Thyroid gland (tissue), 4 donors: ENCODE data around the gene PPM1G.

Experiments
- POLR2A ChIP-seq, 2 donors: fragments of 450-650 bp; IDR thresholded peaks; one replicate each; pipeline ENCODE4 v1.6.1; 2017; ENCODE audit warnings: antibody characterized with exemption in 2 of 2, mild to moderate bottlenecking in 2 of 2, moderate library complexity in 1 of 2
- TF ChIP-seq, protein P1 (sequence below), 6 experiments: fragments of 200-600 bp in 3 of 6; fragments of 450-650 bp in 3 of 6; sonication (generic) in 3 of 6; IDR thresholded peaks; one replicate each; pipeline ENCODE4 v1.5.1; 2016 to 2019; ENCODE audit warnings: antibody characterized with exemption in 6 of 6, mild to moderate bottlenecking in 2 of 6, inconsistent platforms in 1 of 6, moderate library complexity in 1 of 6

DNA sequence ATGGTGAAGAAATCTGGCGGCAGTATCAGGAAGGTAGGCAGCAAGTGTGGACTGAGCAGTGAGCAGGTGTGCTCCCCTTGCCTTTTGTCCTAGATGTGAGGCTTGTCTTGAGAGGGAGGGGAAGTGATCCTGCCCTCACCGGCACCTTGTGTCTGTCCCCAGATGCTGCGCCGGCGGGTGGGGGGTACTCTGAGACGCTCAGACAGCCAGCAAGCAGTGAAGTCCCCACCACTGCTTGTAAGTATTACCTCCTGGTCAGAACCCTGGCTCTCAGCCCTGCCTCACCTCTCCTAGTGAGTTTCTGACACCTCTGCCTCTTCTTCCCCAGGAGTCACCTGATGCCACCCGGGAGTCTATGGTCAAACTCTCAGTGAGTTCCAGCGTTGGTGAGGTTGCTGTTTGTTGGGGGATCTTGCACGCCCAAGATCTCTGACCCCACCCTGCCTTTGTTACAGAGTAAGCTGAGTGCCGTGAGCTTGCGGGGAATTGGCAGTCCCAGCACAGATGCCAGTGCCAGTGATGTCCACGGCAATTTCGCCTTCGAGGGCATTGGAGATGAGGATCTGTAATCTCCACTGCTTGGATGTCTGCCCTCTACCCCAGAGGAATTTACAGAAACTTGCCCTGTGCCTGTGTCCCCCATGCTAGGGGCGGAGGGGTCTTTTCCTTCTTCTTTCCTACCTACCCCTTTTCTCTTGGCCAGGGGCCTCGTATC is 33.1 kb downstream of the PPM1G start:
- TF ChIP-seq, protein P1, sequence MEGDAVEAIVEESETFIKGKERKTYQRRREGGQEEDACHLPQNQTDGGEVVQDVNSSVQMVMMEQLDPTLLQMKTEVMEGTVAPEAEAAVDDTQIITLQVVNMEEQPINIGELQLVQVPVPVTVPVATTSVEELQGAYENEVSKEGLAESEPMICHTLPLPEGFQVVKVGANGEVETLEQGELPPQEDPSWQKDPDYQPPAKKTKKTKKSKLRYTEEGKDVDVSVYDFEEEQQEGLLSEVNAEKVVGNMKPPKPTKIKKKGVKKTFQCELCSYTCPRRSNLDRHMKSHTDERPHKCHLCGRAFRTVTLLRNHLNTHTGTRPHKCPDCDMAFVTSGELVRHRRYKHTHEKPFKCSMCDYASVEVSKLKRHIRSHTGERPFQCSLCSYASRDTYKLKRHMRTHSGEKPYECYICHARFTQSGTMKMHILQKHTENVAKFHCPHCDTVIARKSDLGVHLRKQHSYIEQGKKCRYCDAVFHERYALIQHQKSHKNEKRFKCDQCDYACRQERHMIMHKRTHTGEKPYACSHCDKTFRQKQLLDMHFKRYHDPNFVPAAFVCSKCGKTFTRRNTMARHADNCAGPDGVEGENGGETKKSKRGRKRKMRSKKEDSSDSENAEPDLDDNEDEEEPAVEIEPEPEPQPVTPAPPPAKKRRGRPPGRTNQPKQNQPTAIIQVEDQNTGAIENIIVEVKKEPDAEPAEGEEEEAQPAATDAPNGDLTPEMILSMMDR (IDR thresholded peaks at IDR 0.05), result no peak
- TF ChIP-seq POLR2A (IDR thresholded peaks at IDR 0.05), result no peak
